ENCODE measurements around the gene MED14. TPM values are rescaled to one million over a fixed set of nuclear protein-coding genes. Genes with fewer than 3 reads are reported as not detected.

Gene MED14
- total and polyA plus RNA-seq, 2 of the 8 experiments (the other 6 are each of a cell fraction or from before 2014, with no cell fraction given) = 79.7 to 117 TPM

DNA sequence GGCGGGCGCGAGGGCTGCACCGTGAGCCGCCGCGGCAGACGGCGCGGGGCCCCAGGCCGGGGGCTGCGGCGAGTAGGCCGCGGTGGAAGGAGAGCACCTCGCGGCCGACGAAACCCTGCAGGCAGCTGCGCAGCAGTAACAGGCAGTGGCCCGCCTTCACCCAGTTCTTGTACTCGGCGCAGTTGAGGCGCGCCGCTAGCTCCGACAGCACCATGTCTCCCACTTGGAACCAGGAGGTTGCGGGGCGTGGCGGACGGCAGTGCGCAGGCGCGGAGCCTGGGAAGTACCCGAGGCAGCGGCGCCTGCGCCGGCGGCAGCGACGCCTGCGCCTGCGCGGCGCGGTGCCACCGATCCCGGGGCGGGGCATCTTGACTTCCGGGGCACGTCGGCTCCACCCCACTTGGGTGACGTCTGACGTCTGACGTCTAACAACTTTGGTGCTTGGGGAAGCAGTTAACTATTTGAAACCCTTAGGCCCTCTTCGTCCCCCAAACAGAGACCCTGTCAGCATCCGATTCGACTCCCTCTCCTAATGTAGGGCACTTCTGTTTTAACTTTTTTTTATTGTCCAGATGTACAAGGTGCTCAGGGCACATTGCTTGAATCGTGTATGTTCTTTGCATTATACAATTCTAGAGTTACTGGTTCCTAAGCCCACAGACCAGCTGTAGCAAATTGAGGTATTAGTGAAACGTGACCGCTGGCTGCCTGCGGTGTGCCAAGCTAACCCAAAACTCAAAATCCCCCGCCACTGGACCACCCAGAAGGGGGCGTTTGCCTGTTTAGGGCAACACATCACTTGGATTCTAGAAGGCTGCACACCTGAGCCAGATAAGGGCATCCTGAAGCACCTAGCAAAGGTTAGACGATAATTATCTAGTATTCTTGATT is 87.8 kb downstream of the MED14 start, which contains the start of gene CXorf38 (continued):
- TF ChIP-seq, protein P1, sequence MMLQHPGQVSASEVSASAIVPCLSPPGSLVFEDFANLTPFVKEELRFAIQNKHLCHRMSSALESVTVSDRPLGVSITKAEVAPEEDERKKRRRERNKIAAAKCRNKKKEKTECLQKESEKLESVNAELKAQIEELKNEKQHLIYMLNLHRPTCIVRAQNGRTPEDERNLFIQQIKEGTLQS (IDR thresholded peaks at IDR 0.05; ENCODE audit: insufficient read depth, low read depth, low read length) = no peak
- peak; percentile 83; the same call in 1 of the 2 replicates for TF ChIP-seq SP4 (IDR thresholded peaks at IDR 0.05; ENCODE audit: low read length)
- TF ChIP-seq HDAC2 (IDR thresholded peaks at IDR 0.05; ENCODE audit: borderline replicate concordance in 1 of 2, low read depth in 2 of 2, low read length in 2 of 2) = no peak
- peak; percentile 98 for TF ChIP-seq NRF1 (IDR thresholded peaks at IDR 0.05; ENCODE audit: low read depth, low read length)
- no peak; a peak in 1 of 4 replicates for TF ChIP-seq SIN3A (conservative IDR thresholded peaks at IDR 0.05 in 1 of 2, IDR thresholded peaks at IDR 0.05 in 1 of 2; ENCODE audit: low read depth in 1 of 2, low read length in 2 of 2)
- TF ChIP-seq RAD21 (IDR thresholded peaks at IDR 0.05 in 1 of 2, conservative IDR thresholded peaks at IDR 0.05 in 1 of 2; ENCODE audit: low read depth in 2 of 2, low read length in 2 of 2) = no peak; a peak in 1 of 4 replicates
- TF ChIP-seq, protein P2, sequence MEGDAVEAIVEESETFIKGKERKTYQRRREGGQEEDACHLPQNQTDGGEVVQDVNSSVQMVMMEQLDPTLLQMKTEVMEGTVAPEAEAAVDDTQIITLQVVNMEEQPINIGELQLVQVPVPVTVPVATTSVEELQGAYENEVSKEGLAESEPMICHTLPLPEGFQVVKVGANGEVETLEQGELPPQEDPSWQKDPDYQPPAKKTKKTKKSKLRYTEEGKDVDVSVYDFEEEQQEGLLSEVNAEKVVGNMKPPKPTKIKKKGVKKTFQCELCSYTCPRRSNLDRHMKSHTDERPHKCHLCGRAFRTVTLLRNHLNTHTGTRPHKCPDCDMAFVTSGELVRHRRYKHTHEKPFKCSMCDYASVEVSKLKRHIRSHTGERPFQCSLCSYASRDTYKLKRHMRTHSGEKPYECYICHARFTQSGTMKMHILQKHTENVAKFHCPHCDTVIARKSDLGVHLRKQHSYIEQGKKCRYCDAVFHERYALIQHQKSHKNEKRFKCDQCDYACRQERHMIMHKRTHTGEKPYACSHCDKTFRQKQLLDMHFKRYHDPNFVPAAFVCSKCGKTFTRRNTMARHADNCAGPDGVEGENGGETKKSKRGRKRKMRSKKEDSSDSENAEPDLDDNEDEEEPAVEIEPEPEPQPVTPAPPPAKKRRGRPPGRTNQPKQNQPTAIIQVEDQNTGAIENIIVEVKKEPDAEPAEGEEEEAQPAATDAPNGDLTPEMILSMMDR (IDR thresholded peaks at IDR 0.05; ENCODE audit: control extremely low read depth in 1 of 3, insufficient read depth in 1 of 3, low read depth in 1 of 3, low read length in 3 of 3) = peak in 1 of 3 experiments; percentile 13; a peak in 1 of 4 replicates
- TF ChIP-seq YY1 (IDR thresholded peaks at IDR 0.05; ENCODE audit: low read depth, low read length) = no peak
- TF ChIP-seq ASH2L (IDR thresholded peaks at IDR 0.05; ENCODE audit: low read length) = peak; percentile 40
- TF ChIP-seq, protein P3, sequence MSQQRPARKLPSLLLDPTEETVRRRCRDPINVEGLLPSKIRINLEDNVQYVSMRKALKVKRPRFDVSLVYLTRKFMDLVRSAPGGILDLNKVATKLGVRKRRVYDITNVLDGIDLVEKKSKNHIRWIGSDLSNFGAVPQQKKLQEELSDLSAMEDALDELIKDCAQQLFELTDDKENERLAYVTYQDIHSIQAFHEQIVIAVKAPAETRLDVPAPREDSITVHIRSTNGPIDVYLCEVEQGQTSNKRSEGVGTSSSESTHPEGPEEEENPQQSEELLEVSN (IDR thresholded peaks at IDR 0.05) = no peak
- peak; percentile 53; the same call in 1 of the 2 replicates for TF ChIP-seq TAF1 (IDR thresholded peaks at IDR 0.05; ENCODE audit: low read depth, low read length)
